ENCODE measurements around the gene ABO.
"Not testable (repeated sequence)": the region's sequence is repeated elsewhere in the genome, so short reads cannot be mapped to it uniquely, and the experiment has no call there.

ABO gene

DNA sequence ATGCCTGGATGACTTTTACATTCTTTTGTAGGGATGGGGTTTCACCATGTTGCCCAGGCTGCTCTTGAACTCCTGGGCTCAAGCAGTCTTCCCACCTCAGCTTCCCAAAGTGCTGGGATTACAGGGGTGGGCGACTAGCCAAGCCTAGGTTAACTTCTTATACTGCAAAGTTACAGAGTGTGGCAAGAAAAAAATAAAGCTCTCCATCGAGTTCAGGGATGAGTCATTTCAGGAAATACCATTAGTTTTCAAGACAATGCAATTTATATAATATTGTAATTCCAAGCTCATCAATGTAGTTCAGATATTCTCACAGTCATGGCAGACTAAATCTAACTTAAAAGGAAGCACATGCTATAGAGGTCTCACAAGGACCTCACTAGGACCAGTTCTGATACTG, 11.5 kb upstream of the ABO start:
- DNase-seq = no peak

DNA sequence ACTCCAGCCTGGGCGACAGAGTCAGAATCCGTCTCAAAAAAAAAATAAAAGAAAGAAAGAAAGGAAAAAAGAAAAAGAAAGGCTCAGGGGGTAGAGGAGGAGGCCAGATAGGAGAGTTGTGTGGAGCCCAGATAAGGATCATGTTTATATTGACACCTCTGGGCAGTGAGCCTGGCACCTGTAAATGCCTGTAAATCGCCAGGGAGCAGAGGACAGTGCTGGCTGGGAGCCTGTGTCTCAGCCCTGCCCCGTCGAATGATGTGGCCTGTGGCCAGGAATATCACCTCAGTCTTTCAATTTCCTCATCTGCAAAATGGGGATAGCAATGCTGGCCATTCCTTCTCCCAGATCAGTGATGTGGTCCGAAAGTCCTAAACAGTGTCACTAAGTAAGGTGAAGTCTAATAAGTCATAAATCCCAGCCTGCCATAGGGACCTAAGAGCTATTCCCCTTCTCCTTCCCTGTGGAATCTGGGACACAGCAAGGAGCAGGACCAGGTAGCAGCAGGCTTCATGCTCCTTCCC, 10.3 kb upstream of the ABO start:
- no peak for DNase-seq

GRCh38 chr9:133284362-133284761, 9.4 kb upstream of the ABO start:
- no peak for DNase-seq

DNA sequence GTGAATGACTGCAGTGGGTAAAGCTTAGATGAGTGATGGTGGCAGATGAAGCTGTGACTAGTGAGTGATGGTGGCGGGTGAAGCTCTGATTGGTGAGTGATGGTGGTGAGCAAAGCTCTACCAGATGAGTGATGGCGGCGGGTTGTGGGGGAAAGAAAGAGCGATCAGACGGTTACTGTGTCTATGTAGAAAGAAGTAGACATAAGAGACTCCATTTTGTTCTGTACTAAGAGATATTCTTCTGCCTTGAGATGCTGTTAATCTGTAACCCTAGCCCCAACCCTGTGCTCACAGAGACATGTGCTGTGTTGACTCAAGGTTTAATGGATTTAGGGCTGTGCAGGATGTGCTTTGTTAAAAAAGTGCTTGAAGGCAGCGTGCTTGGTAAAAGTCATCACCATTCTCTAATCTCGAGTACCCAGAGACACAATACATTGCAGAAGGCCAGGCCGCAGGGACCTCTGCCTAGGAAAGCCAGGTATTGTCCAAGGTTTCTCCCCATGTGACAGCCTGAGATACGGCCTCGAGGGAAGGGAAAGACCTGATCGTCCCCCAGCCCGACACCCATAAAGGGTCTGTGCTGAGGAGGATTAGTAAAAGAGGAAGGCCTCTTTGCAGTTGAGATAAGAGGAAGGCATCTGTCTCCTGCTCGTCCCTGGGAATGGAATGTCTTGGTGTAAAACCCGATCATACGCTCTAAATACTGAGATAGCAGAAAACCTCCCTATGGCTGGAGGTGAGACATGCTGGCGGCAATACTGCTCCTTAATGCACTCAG, 8.4 kb upstream of the ABO start:
- not testable (repeated sequence) for DNase-seq

DNA sequence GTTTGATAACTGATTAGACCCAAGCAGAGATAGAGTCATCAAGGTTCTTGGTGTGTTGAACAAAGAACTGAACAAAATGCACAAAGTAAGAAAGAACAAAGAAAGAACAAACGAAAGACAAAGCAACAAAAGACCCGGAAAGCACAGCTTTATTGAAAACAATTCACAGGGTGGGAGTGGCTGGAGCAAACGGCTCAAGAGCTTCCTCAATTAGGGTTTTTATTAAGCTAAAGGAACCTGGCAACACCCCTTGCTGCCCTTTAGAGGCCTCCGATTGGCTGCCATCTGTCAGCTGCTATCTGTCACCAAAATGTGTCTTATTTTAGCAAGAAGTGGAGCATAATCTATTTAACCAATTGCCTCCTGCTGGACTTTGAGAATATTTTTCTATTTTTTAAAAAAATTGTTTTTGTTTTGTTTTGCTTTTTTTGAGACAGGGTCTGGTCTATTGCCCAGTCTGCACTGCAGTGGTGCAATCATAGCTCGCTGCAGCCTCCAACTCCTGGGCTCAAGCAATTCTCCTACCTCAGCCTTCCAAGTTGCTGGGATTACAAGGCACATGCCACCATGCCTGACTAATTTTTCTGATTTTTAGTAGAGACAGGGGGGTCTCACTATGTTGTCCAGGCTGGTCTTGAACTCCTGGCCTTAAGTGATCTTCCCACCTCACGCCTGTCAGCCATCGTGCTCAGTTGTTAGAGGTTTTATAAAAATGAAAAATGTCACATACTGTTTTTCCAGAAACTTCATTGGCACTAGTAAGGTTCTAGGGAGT, 7.7 kb upstream of the ABO start:
- no peak for DNase-seq

GRCh38 chr9:133280392-133280791, 5.4 kb upstream of the ABO start:
- no peak for DNase-seq

GRCh38 chr9:133278161-133279114, 3.4 kb upstream of the ABO start:
- DNase-seq = no peak

- DNase-seq = no peak
Measured at GRCh38 chr9:133277467-133277866, 2.5 kb upstream of the ABO start.

- no peak for DNase-seq
Measured at GRCh38 chr9:133276923-133277322, 1.9 kb upstream of the ABO start.

- DNase-seq = no peak
Measured at GRCh38 chr9:133276001-133276884, 1.2 kb upstream of the ABO start.

DNA sequence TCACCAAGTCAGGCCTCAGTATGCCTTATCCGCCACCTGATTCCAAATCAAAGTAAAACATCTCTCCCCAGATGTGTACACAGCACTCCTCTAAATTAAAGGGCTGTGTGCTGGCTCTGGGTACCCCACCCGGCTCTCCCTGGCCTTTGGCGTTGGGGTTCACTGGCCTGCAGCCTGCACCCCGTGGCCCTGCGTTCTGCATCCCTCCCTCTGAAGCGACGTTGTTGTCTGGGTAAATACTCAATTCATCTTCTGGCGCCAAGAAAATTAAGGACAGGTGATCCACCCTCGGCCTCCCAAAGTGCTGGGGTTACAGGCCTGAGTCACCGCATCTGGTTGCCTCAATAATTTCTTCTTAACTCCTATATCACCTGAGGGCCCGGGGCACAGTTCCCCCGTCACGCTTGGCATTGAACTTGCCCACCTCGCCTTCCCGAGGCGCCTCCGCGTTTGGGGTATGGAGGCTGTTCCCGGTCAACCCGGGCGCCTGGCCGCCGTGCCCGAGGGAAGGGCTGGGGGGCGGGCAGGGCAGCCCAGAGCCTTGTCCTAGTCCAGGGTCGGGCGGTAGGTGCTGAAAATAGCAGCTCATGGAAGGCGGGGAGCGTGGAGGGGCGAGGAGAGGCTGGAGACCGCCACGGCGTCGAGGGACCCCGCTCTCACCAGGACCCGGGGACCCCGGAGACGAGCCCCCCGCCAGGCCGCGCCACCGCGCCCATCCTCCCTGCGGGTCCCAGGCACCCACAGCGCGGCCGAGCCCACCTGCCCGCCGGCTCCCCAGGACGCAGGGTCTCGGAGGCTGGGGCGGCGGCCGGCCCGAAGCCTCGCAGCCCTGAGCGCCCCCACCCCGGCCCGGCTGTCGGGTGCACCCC, 531 bp downstream of the ABO start:
- DNase-seq = no peak

GRCh38 chr9:133273819-133274218, 1.2 kb downstream of the ABO start:
- DNase-seq = no peak

- no peak for DNase-seq
Measured at GRCh38 chr9:133273098-133273497, 1.9 kb downstream of the ABO start.

DNA sequence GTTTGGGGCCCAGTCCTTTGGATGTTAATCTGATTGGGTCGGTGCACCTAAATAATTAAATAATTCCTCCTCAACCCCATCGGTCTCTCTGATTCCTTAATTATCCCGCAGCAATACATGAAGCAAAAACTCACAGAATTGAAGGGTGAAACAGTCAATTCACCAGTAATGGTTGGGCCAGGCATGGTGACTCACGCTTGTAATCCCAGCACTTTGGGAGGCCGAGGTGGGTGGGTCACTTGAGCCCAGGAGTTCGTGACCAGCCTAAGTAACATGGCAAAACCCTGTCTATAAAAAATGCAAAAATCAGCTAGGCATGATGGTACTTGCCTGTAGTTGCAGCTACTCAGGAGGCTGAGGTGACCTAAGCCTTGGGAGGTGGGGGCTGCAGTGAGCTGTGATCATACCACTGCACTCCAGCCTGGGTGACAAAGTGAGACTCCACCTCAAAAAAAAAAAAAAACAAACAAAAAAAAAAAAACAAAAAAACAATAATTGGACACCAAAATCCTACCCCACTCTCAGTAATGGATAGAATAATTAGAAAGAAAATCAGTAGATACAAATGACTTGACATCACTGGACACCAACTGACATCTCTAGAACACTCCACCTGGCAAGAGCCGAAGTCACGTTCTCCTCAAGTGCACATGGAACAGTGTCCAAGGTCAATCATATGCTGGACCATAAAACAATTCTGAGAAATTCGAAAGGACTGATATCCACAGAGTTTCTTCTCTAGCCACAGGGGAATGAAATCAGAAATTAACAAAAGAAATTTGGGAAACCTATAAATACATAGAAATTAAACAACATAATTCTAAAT, 5.3 kb downstream of the ABO start:
- no peak for DNase-seq

GRCh38 chr9:133269136-133269535, 5.9 kb downstream of the ABO start:
- DNase-seq = not testable (repeated sequence)

GRCh38 chr9:133268335-133269056, 6.5 kb downstream of the ABO start:
- DNase-seq = no peak

- DNase-seq = no peak
Measured at GRCh38 chr9:133264235-133264764, 10.7 kb downstream of the ABO start.

GRCh38 chr9:133263557-133263956, 11.4 kb downstream of the ABO start:
- no peak for DNase-seq

DNA sequence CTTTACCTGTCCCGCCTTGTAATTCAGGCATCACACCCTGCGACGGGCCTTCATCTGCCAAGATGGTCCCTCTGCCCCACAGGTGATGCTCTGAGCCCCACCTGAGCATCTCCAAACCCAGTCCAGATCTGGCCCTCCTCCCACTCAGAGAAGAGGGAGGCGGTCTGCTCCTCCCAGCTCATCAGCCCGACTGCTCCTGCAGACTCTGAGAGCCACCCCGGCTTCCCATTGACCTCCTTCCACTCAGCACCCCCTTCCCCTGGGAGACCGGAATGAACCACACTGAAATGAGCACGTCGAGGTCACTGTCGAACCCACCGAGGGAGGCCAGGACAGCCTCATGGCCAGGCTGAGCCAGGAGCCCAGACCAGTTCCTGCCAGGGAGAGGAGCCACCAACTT, 12.8 kb downstream of the ABO start:
- DNase-seq = no peak

Measured in NCI-H1048 (cell line).